Measurements from ENCODE around the gene ATP2B2.

The ATP2B2 gene

GRCh38 chr3:10467904-10468612 lies 37.3 kb downstream of the ATP2B2 start:
- no peaks in the 10 kb centered on the region for H3K4me1 ChIP-seq (ENCODE audit: insufficient read depth, low read length)
- H3K27me3 ChIP-seq (ENCODE audit: insufficient read depth, low read length, poor library complexity): peaks cover 6% of the 10 kb centered on the region
- DNase-seq (no peak), ATAC-seq (ENCODE audit: insufficient read depth, low read depth) (no peak)
- TF ChIP-seq CTCF (IDR thresholded peaks at IDR 0.05; ENCODE audit: borderline replicate concordance, extremely low read depth, low read length, poor library complexity, severe bottlenecking) (no peak), EZH2 (IDR thresholded peaks at IDR 0.05; ENCODE audit: borderline replicate concordance, low read depth, low read length, severe bottlenecking) (no peak)
- no peaks in the 10 kb centered on the region for H3K9me3 ChIP-seq (ENCODE audit: insufficient read depth, low read length, severe bottlenecking)
- no peaks in the 10 kb centered on the region for H3K79me2 ChIP-seq (ENCODE audit: insufficient read depth, low read length)
- no peak overlapping the region for H3K27ac ChIP-seq (ENCODE audit: low read length)
- H3K36me3 ChIP-seq (ENCODE audit: insufficient read depth, low read length): no peaks in the 10 kb centered on the region
- H3K4me3 ChIP-seq (ENCODE audit: low read depth in 1 of 2, low read length in 2 of 2): no peak overlapping the region
- no peak overlapping the region for H3K9ac ChIP-seq (ENCODE audit: low read depth, low read length)
- H4K20me1 ChIP-seq (ENCODE audit: insufficient read depth, low read length): 0 out of 2 replicates have a peak, but pooled peaks cover 5% of the 10 kb centered on the region
- no peak overlapping the region for H2AFZ ChIP-seq (ENCODE audit: low read depth, low read length)
- no peak overlapping the region for H3K4me2 ChIP-seq (ENCODE audit: insufficient read depth, low read length)

- TF ChIP-seq CTCF (IDR thresholded peaks at IDR 0.05; ENCODE audit: borderline replicate concordance, extremely low read depth, low read length, poor library complexity, severe bottlenecking) (no peak), EZH2 (IDR thresholded peaks at IDR 0.05; ENCODE audit: borderline replicate concordance, low read depth, low read length, severe bottlenecking) (no peak)
- ATAC-seq (ENCODE audit: insufficient read depth, low read depth): no peak
Measured at GRCh38 chr3:10467204-10467603, 38.2 kb downstream of the ATP2B2 start.

GRCh38 chr3:10466186-10466585 lies 39.2 kb downstream of the ATP2B2 start:
- Histone ChIP-seq H3K4me2 (ENCODE audit: insufficient read depth, low read length) (no peak overlapping the region), H3K36me3 (ENCODE audit: insufficient read depth, low read length) (no peaks in the 10 kb centered on the region), H3K27me3 (ENCODE audit: insufficient read depth, low read length, poor library complexity) (no peaks in the 10 kb centered on the region), H4K20me1 (ENCODE audit: insufficient read depth, low read length) (0 out of 2 replicates have a peak, but pooled peaks cover 5% of the 10 kb centered on the region), H3K4me3 (ENCODE audit: low read depth in 1 of 2, low read length in 2 of 2) (no peak overlapping the region), H2AFZ (ENCODE audit: low read depth, low read length) (no peak overlapping the region), H3K9ac (ENCODE audit: low read depth, low read length) (no peak overlapping the region), H3K27ac (ENCODE audit: low read length) (no peak overlapping the region), H3K4me1 (ENCODE audit: insufficient read depth, low read length) (no peaks in the 10 kb centered on the region), H3K9me3 (ENCODE audit: insufficient read depth, low read length, severe bottlenecking) (no peaks in the 10 kb centered on the region), H3K79me2 (ENCODE audit: insufficient read depth, low read length) (no peaks in the 10 kb centered on the region)
- TF ChIP-seq EZH2 (IDR thresholded peaks at IDR 0.05; ENCODE audit: borderline replicate concordance, low read depth, low read length, severe bottlenecking) (no peak), CTCF (IDR thresholded peaks at IDR 0.05; ENCODE audit: borderline replicate concordance, extremely low read depth, low read length, poor library complexity, severe bottlenecking) (no peak)
- DNase-seq (no peak), ATAC-seq (ENCODE audit: insufficient read depth, low read depth) (no peak)

More at GRCh38 chr3:10467204-10467603, 38.2 kb downstream of the ATP2B2 start:
- Histone ChIP-seq H4K20me1 (ENCODE audit: insufficient read depth, low read length) (0 out of 2 replicates have a peak, but pooled peaks cover 5% of the 10 kb centered on the region), H3K9me3 (ENCODE audit: insufficient read depth, low read length, severe bottlenecking) (no peaks in the 10 kb centered on the region), H2AFZ (ENCODE audit: low read depth, low read length) (no peak overlapping the region), H3K4me2 (ENCODE audit: insufficient read depth, low read length) (no peak overlapping the region), H3K9ac (ENCODE audit: low read depth, low read length) (no peak overlapping the region), H3K79me2 (ENCODE audit: insufficient read depth, low read length) (no peaks in the 10 kb centered on the region), H3K27me3 (ENCODE audit: insufficient read depth, low read length, poor library complexity) (peaks cover under 1% of the 10 kb centered on the region), H3K4me1 (ENCODE audit: insufficient read depth, low read length) (no peaks in the 10 kb centered on the region), H3K36me3 (ENCODE audit: insufficient read depth, low read length) (no peaks in the 10 kb centered on the region), H3K27ac (ENCODE audit: low read length) (no peak overlapping the region), H3K4me3 (ENCODE audit: low read depth in 1 of 2, low read length in 2 of 2) (no peak overlapping the region)
- DNase-seq: no peak
